Midbrain (tissue), 1 donor: ENCODE data around the gene SUDS3.
"Not testable (repeated sequence)": the region's sequence is repeated elsewhere in the genome, so short reads cannot be mapped to it uniquely, and the experiment has no call there.

ENCODE experiments used
- DNase-seq: peaks from one replicate; lab custom pipeline; 2025; lab: John Stamatoyannopoulos, UW

The SUDS3 gene

DNA sequence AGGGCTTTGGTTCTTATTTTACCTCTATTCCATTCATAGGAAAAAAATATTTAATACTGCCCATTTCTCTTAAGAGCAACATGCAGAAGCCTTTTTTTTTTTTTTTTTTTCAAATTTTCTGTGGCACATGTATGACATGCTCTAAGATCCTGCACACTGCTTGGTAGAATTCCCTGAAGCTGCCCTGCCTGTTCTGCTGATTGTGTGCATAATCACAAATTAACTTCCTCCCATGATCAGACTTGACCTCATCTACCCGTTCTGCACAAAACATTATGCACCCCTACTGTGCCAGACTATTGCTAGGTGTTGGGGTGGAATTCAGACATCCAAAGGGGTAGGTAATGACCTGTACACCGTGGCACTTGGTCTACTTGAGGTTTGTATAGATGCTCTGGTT lies 22.2 kb downstream of the SUDS3 start:
- no peak for DNase-seq

DNA sequence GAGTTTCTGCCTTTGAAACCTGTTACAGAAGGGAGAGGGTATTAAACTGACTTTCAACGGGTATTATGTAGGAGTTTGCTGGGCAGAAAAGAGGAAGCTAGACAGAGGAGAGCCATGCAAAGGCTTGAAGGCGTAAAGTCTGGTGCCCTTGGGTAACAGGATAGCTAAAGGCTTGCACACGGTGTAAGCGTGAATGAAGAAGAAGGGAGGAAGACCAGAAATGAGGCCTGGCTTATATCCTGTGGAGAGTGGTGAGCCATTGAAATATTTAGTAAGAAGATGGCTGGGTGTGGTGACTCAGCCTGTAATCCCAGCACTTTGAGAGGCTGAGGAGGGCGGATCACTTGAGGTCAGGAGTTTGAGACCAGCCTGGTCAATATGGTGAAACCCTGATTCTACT lies 22.6 kb downstream of the SUDS3 start:
- no peak for DNase-seq

DNA sequence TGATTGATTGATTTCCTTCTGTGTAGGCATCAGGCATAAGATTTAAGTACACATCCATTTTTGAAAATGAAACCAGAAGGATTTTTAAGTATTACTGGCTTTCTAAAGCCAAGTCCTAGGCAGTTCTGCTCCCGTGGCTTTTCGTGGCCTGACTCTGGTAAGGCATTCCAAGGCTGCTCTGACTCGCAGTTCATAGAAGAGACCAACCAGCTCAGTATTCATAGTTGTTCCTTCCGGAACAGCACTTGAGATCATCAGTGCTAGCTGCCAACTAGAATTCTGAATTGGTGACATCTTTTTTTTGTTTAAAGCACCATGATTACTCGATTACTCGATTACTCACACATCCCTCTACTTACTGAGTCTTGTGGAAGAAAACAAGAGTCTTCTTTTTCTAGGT lies 25.9 kb downstream of the SUDS3 start:
- no peak for DNase-seq

DNA sequence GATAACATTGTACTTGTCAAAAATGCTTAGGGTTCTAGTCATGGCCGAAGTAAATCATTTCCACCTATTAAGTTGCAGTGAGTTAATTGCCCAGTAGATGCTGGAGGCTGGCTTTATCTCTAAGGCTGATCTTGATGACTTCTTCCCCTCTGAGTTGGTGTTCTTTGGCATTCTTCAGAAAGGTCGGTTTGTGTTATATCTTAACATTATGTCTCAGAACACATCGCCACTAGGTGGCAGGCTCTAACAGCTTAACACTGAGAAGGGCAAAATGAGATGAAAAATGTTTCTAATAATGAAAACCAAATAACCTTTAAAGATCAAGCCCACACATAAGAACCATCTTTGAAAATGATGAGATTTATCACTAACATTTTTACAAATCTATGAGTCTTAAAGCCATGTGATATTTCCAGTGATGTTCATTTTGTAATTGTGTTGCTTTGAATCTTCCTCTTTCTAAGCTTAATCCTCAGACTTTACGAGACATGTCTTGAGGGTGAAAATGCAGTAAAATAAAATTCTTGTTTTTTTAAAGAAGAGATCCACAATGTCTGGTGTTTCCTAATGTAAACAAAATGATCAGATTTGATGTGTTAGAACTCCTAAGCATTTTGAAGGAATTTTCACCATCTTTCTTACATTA lies 28.6 kb downstream of the SUDS3 start:
- DNase-seq: peak; percentile 54

DNA sequence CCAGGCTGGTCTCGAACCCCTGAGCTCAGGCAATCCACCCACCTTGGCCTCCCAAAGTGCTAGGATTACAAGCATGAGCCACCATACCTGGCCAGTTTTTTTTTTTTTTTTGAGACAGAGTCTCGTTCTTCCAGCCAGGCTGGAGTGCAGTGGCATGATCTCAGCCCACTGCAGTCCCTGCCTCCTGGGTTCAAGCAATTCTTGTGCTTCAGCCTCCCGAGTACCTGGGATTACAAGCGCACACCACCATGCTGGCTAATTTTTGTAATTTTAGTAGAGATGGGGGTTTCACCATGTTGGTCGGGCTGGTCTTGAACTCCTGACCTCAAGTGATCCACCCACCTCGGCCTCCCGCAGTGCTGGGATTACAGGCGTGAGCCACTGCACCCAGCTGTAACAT lies 31.9 kb downstream of the SUDS3 start:
- not testable (repeated sequence) for DNase-seq

DNA sequence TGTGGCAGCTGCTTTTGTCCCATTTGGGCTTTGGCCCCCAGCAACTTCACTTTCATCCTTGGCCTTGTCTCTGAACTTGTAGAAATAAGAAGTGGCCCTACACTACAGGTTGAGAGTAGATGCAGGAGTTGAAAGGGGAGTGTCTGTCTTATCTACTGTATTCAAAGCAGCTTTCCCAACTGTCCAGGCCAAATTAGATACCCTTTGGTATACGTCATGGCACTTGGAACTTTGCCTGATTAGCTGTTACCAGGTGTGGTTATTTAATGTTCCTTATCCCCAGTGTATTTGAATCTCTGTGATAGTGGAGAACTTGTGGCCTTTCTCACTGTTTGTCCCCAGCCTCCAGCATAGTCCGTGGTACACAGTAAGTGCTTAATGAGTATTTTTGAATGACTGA lies 33.5 kb downstream of the SUDS3 start:
- no peak for DNase-seq

DNA sequence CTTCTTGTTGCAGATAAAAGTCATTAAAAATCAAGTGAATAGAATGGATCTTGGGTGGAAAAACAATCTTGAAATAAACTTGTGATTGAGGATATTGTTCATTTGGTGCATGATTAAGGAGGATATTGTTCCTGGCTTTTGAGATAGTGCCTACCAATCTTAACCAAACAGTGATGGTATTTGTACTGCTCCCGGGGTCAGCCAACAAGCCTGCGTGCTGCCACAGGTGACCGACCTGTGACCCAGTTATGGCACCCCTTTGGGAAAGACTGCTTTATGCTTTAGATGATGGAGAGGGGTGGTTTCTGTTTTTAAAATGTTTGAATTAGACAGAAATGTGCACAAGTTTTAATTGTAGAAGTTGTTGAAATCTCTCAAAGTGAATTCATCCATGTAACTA lies 41.6 kb downstream of the SUDS3 start:
- no peak for DNase-seq

DNA sequence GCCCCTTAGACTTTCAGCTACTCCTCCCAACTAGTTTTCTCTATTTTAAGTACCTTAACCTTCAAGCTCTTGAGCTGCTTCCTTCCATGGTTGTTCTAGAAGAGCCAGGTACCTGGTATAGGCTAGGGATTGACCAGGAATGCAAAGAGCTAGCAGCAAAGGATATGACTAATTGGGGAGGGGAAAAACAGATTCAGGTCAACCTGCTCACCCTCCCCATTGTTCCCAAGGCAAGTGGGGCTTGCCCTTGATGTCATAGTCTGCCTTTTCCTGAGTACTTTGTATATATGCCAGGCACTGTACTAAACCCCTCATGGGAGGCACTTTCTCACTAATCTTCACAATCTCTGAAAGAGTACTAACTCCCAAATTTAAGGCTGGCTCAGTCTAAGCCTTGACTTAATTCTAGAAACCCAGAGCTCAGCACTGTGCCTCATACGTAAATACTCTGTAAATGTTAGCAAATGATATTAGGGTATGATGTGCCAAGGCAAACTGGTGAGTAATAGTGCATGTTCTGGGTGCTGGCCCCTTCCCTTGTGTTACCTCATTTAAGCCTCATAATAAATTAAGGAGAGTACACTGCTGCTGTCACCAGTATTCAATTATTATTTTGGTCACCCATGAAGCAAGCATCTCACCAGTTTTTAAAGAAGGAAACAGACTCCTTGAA lies 42.2 kb downstream of the SUDS3 start:
- DNase-seq: no peak

DNA sequence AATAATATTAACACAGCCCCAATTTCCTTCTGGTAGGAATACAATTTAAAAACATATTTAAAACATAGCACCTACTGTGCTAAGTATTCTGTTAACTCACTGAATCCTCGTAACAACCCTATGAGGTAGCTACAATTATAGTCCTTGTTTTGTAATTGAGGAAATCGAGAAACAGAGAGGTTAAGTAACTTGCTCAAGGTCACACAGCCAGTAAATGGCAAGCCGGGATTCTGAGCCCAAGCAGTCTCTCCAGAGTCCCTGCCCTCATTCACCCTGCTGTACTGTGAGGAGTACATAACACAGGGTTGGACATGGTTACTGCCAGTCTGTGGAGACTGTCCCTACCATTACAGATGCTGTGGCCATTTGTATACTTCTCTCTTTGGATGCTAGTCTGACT lies 44.3 kb downstream of the SUDS3 start:
- DNase-seq: no peak

DNA sequence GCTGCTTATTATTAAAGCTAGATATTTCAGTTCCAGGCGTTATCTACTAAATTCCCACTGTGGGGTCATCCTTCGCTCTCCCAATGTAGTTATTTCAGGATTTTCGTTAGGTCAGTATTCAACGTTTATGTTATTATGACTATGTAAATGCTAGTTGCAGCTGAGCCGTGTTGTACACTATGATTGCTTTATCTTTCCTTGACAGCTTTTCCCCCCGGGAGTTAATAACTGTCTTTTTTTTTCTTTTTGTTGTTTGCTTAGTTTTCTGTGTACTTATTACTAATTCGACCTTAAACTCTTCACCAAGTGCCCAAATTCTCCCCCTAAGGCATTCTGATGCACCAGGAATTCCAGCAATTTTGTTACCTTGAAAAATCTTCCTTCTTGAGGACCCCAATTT lies 48.5 kb downstream of the SUDS3 start:
- DNase-seq: no peak

DNA sequence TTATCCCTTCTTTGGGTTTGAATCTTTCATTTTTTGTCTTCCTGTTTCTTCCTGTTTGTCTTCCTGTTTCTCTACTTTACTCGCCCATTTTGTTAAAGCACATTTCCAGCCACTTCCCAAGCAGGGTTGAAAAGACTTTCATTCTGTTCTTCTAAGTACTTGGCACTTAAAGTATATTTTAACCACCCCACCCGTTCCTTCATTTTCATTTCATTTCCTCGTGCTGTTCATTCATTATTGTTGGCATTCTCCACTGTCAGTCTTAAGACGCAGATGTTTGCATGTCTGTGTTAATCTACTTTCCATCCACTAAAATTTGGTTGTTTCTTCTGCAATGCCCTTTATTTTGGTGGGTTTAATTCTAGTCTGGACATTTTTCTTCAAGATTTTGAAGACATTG lies 49.0 kb downstream of the SUDS3 start:
- no peak for DNase-seq

DNA sequence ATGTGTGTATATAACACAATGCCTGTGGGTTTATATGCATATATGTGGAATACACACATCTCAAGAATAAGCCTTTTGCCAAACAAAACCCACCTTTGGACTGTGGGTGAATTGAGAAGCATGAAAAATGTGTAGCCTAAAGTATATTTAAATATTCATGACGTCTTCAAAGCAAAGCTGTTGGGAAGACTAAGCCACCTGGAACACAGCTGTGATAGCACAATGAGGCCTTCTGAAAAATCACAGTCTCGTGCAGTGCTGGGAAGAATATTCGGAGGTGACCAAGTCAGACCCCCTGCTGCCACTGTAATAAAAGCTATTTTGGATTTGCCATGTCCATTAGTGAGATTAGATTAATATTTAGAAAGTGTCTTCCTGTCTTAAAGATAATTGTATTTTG lies 51.5 kb downstream of the SUDS3 start:
- DNase-seq: no peak

DNA sequence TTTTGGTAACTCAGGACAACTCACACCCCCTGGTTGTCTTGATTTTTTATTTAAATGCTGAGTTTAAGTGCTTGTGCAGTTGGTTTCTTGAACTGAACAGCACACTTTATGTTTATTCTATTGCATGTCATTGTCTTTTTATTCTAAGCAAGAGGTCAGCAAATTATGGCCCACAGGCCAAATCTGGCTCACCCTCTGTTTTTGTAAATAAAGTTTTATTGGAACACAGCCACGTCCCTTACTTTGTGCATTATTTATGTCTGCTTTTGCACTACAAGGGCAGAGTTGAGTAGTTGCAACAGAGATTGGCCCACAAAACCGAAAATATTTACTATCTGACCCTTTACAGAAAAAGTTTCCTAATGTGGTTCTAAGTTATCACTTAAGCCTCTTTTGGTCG lies 52.3 kb downstream of the SUDS3 start:
- DNase-seq: no peak

DNA sequence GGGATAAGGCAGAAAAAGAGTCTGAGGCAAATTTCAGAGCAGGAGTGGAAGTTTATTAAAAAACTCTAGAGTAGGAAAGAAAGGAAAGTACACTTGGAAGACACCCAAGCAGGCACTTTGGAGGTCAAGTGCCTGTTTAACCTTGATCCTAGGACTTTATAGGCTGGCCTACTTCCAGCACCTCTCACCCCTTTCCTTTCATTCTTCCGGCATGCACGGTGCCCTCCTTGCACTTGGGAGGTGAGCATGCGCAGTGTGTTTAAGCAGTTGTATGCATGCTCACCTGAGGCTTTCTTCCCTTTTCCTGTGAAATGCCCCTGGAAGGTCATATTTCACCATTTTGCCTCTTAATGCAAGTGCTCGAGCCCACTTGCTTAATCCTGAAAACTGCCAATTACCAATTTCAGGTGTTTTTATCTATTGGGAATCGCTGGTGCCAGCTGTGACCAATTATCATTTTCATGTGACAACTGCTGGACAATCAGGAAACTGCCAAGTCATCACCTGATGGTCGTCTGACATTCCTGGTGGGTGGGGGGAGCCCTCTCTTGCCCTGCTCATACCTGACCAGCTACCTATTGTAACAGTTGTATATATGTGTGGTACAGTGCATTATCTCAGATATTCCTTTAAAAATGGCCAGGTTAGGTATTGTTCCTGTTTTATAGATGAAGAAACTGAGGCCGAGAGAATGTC lies 53.5 kb downstream of the SUDS3 start:
- no peak for DNase-seq

DNA sequence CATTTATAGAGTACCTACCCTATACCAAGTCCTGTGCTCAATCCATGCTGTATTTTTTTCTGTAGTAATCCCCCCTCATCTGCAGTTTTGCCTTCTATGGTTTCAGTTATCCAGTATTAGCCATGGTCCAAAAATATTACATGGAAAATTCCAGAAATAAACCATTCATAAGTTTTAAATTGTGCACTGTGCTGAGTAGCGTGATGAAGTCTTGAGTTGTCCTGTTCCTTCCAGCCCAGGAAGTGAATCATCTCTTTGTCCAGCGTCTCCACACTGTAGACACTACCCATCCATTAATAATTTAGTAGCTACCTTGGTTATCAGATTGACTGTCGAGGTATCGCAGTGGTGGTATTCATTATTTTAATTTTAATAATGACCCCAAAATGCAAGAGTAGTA lies 54.2 kb downstream of the SUDS3 start:
- DNase-seq: no peak

DNA sequence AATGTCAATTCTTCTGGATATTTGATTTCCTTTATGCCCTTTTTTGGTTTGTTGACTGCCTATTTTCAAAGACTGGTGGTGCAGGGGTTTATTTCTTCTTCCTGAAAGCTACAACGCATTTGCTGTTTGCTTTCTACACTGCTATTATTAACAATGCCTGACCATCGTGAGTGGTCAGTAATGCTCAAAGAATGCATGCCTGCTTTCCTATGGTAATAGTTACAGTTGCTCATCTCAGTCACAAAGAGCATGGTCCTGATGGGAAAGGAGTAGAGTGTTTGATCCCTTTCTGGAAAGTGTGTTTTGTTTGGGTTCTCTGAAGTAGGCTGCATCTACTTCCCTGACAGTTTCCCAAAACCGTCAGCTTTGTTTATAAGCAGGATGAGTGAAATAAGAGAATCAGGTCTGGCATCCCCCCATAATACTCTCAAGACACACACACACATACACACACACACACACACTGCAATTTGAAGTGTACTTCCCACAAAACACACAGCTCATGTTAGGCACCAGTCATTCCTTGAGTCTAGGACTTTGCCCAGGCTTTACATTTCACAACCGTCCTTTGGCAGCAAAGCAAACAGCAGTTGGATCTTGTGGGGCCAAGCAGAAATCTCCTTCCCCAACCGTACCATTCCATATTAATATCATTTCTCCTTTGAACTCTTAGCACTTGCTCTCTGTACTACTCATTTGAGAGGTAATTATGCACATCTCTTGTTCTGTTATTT lies 56.6 kb downstream of the SUDS3 start:
- no peak for DNase-seq

DNA sequence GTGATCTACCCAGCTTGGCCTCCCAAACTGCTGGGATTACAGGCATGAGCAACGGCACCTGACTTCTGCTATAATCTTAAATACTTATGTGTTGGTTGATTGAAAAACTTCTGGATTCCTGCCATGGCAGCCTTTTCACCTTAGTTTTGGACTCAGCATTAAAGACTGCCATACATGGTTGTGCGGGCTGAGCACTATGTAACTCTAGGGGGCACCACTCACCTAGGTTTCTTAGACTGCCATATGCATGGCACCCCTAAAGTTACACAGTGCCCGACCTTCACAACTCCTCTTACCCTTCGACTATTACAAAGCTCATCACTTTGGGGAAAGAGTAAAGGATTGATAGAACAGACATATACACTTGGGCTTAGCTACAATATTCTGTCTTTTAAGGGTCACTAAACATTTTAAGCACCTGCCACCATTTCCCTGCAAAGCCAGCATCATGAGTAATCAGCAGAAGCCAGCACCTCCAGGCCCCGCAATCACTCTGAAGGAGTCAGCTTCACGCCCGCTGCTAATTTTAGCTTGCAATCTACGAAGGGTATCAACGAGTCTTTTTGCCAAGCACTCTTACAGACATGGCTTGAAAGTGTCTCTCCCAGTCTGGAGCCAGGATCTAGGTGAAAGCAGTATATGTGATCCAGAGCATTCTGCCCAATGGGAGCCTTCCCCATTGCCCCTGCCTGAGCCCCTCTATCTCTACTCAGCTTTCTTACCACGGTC lies 59.8 kb downstream of the SUDS3 start:
- DNase-seq: peak; percentile 2

DNA sequence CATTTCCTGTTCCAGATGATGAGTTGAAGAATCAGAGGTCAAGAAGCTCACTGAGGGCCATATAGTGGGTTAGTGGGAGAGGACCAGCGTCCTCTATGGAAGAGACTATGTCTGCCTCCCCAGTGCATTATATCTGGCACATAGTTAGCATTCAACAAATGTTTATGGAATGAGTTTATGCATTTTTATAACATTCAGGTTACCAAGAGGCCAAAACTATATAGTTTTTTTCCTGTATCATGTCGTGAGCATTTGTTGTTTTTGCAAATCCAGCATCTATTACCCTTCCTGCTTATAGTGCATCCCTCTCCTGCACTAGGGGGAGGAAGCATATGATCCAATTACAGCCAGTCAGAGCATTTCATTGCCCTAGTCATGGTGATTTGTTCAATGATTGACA lies 60.6 kb downstream of the SUDS3 start:
- DNase-seq: no peak

DNA sequence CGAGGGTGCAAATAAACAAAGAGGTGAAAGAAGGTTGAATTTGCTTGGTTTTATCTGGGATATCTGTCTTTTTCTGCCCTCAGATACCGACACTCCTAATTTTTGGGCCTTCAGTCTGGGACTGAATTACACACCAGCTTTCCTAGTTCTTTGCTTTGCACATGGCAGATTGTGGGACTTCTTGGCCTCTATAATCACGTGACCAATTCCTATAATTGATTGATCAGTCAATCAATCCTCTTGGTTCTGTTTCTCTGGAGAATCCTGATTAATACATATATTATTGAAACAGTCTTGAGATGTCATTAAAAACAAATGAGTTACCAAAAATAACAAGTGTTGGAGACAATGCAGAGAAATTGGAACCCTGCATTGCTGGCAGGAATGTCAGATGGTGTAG lies 62.7 kb downstream of the SUDS3 start:
- DNase-seq: no peak

DNA sequence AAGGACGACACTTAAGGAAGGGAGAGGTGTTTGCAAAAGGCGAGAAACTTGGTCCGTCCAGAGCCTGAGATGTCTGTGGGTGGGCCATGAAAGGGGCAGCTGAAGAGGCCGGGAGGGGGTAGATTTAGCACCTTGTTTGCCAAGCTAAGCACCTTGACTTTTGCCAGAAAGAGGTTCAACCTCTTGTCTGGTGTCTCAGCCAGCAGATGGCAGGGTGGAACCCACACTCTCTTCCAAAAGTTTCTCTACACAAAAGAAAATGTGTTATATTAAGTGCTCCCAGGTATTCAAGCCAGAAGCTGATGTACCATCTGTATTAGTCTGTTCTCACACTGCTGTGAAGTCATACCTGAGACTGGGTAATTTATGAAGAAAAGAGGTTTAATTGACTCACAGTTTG lies 69.9 kb downstream of the SUDS3 start:
- DNase-seq: no peak

DNA sequence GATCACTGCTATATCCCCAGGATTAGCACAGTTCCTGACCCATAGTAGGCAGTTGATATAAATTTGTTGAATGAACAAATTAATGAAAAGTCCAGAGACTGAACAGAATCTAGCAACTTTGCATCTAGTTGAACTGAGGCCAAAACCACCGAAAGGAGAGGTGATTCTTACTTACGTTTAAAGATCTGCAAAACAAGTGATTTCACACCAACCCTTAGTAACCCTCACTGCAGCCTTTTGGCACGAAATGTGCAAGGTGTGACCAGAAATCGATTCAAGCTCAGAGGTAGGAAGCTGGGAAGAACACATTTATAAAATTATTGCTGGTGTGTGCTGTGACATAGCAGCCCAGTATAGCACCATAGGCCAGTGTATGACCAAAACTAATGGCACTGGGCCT lies 70.8 kb downstream of the SUDS3 start:
- no peak for DNase-seq

DNA sequence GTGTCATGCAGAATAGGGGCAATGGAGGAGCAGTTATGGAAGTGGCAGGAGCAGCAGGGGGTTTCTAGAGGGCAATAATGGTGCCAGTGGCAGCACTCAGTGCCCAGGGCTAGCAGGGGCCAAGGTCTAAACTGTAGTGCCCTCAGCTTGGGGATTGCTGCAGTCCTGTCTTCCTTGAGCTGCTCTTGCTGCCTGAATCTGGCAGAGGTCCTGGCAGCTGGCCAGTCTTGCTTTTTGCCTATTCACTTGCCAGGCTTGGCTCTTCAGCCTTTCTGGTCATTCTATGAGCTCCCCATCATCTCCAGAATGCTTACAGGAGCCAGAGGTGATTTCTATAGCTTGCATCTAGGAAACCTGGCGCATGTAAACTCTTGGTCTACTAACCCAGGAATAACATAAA lies 72.0 kb downstream of the SUDS3 start:
- DNase-seq: no peak
